ENCODE results near the gene PCBP3.

GRCh38 chr21:45632637-45633251 lies 10.8 kb upstream of the PCBP3 start:
- TF ChIP-seq CTCF (IDR thresholded peaks at IDR 0.05) (no peak), POLR2A (IDR thresholded peaks at IDR 0.05) (no peak)
